ENCODE data around the gene ESRRA.

The ESRRA gene

DNA sequence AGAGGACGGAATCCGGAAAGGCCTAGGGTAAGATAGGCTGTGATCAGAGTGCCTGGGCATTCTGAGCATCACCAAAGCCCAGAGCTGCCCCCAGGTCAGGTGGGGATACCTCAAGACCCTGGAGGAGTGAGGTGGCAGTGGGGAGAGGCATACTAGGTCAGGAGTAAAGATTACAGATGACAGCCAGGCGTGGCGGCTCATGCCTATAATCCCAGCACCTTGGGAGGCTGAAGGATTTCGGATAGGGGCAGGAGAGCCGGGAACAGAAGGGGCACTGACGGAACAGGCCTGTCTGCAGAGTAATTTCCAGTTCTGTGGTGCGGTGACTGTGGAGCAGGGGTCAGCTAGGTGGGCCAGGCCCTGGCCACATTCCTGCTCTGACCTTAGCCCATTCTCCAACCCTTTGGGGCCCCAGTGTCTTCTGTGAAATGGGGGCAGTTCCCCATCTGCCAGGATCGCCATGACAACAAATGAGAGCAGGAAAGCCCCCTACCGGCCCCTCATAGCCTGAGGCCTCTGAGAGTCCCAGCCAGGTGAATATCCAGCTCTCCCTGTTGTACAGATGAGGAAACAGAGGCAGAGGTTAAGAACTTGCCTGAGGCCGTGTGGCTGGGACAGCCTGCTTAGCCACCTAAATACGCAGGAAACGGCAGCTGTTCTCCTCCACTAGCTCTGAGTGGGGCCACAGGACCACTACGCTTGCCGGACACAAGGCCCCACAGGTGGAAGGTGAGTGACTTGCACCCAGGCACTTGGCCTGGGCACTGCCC, 30.1 kb upstream of the ESRRA start:
- no peak for DNase-seq

- no peak for DNase-seq
Observed at GRCh38 chr11:64275841-64276240, 29.5 kb upstream of the ESRRA start.

- DNase-seq: no peak
Observed at GRCh38 chr11:64276653-64277431, 28.5 kb upstream of the ESRRA start.

- no peak for DNase-seq
Observed at GRCh38 chr11:64278576-64279190, 26.6 kb upstream of the ESRRA start.

- no peak for DNase-seq
Observed at GRCh38 chr11:64281957-64282770, 23.2 kb upstream of the ESRRA start.

DNA sequence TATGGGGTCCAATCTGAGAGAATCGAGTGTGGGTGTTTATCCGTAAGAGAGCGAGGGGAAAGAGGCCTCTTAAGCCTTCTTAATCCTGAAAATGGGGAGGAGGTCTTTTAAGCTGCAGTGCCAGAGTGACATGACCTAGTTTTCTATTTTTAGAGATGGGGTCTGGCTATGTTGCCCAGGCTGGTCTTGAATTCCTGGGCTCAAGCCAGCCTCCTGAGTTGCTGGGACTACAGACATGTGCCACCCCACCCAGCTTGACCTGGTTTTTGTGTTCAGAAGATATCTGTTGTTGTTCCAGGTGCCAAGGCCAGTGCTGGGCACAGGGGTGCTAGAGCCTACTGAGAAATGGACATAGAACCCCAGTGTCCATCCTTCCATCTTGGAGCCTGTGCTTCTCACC, 22.2 kb upstream of the ESRRA start:
- DNase-seq: no peak

DNA sequence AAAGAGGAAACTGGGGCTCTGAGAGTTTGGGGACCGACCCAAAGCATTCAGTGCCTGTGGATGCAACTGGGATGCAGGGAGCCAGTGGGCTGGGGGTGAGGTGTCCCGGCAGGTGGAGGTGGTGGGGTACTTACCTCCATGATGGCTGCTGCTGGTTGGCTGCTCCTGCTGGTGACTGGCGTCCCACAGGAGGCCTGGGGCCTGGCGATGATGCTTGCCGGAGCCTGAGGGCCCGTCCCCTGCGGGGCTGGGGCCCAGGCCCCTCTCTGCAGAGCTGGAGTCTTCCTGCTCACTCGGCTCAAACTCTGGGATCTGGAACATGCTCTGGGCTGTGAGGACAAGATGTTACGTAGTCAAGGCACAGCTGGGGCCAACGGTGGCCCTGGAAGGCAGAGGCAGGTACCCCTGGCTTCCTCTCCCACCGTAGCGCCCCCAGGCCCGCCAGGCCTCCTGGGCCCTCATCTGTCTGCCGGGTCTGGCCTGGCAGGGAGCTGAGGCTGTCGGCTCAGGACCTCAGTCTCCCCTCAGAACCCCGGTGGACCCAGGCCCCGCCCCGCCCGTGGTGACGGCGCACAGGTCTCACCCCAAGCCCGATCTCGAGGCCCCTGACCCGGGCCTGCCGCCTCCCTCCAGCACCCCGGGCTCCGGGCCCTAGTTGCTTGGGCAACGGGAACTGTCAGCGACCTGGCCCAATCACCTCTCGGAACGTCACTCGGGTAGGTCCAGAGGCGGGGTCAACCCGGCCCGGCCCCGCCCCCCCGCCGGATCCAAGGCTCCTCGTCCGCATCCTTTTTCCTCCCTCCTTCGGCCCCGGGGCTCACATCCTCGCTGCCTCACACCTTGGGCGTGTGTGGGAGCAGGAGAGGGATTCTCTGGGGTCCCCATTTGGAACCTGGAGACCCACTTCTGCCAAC, 21.0 kb upstream of the ESRRA start, which contains the start of gene BAD:
Gene BAD, minus strand, starts transcription at position 618 of the 914 bp plus-strand sequence. Its CDS starts 297 bp downstream, at position 321.
- DNase-seq: peak; percentile 88

DNA sequence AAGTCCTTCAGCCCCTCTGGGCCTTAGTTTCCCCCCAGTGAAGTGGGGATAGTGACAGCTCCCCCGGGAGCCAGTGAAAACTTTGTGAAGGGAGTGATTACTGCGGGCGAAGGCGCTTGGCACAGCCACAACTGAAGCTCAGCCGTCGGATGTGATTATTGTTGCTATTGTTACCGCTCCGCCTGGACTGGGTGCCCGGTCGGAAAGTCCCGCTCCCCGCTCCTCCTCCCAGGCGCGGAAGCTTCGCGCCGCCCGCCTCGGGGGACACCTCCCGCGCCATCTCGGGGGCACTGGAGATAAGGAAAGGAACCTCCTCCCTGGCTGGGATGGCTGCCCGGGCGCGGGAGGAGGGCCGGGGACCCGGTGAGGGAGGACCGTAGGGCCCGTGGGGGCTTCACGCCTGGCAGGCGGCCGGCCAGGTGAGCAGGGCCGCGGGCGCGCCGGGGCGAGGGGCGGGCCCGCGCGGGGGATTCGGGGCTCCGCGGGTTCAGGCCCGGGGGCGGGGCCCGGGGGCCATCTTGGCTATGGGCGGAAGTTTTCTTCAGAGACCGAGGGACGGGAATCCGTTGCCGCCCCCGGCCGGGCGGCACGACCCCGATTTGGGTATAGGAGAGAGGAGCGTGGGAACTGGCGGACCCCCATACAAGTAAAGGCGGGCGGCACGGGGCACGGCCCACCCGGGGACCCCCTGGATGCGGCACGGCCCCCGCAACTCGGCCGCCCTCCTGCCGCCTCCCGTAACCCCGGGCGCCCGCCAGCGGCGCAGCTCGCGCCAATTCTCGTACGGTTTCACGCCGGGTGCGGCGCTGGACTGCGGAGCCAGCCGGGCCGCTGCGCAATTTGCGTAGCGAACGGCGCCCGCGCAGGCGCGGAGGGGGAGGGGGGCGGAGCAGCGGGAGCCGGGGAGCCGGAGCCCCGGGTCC, 20.1 kb upstream of the ESRRA start, which contains the start of gene GPR137:
Gene GPR137, plus strand, starts transcription at position 887 of the 923 bp plus-strand sequence. CDS start 677 bp downstream, outside the sequence.
- peak; percentile 67 for DNase-seq

GRCh38 chr11:64285885-64286800, 19.2 kb upstream of the ESRRA start:
- DNase-seq: peak; percentile 27

DNA sequence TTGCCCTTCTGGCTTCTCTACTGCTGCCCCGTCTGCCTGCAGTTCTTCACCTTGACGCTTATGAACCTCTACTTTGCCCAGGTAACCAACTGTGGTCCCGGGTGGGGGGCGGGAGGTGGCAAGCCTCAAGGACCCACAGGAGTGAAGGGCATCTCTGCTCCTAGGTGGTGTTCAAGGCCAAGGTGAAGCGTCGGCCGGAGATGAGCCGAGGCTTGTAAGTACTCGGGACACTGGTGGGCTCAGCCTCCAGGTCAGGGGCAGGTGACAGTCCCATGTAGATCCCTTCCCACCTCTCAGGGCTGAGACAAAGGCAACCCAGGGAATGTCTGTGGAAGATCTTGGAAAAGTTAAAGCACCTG, 18.5 kb upstream of the ESRRA start:
- DNase-seq: no peak

DNA sequence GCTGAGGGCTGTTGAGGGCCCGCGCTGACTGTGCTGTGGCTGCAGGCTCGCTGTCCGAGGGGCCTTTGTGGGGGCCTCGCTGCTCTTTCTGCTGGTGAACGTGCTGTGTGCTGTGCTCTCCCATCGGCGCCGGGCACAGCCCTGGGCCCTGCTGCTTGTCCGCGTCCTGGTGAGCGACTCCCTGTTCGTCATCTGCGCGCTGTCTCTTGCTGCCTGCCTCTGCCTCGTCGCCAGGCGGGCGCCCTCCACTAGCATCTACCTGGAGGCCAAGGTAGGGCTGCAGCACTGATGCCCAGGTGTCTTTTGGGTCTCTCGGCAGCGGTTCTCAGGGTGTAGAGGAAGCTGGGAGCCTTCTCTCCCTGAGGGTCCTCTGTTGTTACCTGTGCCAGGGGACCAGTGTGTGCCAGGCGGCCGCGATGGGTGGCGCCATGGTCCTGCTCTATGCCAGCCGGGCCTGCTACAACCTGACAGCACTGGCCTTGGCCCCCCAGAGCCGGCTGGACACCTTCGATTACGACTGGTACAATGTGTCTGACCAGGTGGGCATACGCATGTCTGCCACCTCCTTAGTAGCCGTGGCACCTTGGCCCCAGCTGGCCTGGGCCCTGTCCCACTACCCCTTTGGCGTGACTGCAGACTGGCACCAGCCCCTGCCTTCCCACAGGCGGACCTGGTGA, 17.5 kb upstream of the ESRRA start:
- no peak for DNase-seq

DNA sequence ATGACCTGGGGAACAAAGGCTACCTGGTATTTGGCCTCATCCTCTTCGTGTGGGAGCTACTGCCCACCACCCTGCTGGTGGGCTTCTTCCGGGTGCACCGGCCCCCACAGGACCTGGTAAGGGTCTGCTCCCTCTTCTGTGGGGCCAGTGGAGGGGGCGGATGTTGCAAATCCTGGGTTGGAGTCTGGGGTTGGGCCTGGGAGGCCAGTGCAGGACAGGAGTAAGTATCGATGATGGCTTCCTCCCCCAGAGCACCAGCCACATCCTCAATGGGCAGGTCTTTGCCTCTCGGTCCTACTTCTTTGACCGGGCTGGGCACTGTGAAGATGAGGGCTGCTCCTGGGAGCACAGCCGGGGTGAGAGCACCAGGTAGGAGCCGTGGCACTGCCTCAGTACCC, 17.0 kb upstream of the ESRRA start:
- DNase-seq: no peak

- DNase-seq: no peak
Observed at GRCh38 chr11:64289002-64289564, 16.2 kb upstream of the ESRRA start.

- DNase-seq: no peak
Observed at GRCh38 chr11:64290352-64291261, 14.7 kb upstream of the ESRRA start.

DNA sequence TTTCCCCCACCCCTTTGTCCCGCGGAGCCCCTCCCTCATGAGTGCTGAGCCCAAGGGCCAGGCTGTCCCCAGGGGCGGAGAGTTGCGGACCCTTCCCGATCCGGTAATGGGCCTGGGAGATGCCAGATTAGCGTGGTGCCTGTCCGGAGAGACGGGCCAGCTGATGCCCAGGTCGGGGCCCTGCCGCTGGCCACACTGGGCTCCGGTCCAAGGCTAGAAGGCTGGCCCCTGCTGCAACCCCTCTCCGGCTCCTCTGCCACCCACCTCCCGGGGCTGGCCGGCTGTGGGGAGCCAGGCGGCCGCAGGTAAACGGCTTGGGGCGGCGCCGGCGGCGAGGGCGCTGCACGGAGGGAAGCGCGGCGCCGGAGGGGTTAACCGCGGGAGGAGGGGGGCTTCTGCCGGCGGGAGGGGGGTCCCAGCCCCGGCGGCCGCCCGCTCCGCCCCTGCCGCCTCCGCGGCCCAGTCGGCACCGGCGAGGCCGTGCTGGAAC, 14.0 kb upstream of the ESRRA start, which contains the start of gene KCNK4:
Gene KCNK4, plus strand, starts transcription at position 41 of the 490 bp plus-strand sequence. CDS start 1,717 bp downstream, outside the sequence.
- DNase-seq: no peak

DNA sequence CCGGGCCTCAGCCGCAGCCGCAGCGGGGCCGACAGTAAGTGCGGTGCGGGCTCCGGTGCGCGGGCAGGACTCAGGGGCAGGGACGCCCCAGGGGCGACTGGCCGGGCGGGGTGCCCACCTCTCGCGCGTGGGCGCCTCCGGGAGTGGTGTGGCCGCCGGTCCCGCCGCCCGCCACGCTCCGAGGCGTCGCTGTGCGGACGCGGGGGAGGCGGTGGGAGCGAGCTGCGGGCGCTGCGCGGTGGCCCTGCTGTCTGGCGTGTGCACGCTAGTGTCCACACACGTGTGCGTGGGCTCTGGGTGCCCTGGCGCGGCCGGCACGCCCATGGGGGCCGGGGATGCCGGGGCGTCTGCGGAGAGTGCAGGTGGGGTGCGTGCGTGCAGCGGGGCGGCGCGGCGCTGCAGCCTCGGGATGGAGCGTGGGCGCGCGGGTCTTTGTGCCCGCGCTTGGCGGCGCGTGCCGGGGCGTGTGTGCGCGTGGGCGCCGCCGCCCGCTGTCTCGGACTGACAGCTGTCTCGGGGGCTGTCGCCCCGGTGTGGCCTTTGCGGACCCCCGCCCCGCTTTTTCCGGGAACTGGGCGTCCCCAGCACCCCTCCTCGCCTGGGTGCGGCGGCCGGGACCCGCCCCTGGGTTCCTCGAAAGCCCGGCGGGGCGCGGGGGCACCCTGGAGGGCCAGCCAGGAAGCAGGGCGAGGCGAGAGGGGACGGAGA, 13.4 kb upstream of the ESRRA start:
- DNase-seq: no peak

Data from NCI-H510A (cell line).